ENCODE results near the gene CSH2. TPM values are rescaled to one million over a fixed set of nuclear protein-coding genes. Genes with fewer than 3 reads are reported as not detected.
"Not testable (repeated sequence)": the region's sequence is repeated elsewhere in the genome, so short reads cannot be mapped to it uniquely, and the experiment has no call there.

CSH2 gene
- total and polyA plus RNA-seq, 2 of the 13 experiments (the other 11 are each of a cell fraction or from before 2014, with no cell fraction given), result not detected

- POLR2A ChIA-PET; H4K20me1 ChIP-seq (ENCODE audit: insufficient read depth, low read length); H3K27ac ChIP-seq (ENCODE audit: extremely low read length, insufficient read depth, low read length); H3K79me2 ChIP-seq (ENCODE audit: insufficient read depth, low read length); BruUV-seq (replicated peaks); H3K4me3 ChIP-seq (replicated peaks in 1 of 3; ENCODE audit: insufficient read depth in 1 of 3, low read depth in 2 of 3, low read length in 3 of 3); H2AFZ ChIP-seq (ENCODE audit: low read length); H3K27me3 ChIP-seq (ENCODE audit: control insufficient read depth in 1 of 2, insufficient read depth in 2 of 2, low read length in 2 of 2); H3K4me1 ChIP-seq (ENCODE audit: insufficient read depth, low read length); in situ Hi-C loops (cut with HindIII; ENCODE audit: extremely low pct_ligation_motif_present, low pct_unique_long_range_greater_than_20kb); FAIRE-seq; H3K36me3 ChIP-seq (replicated peaks in 1 of 2; ENCODE audit: control insufficient read depth in 1 of 2, insufficient read depth in 2 of 2, low read length in 2 of 2); intact Hi-C loops (cut with micrococcal nuclease; ENCODE audit: unreplicated experiment); H3K9ac ChIP-seq (ENCODE audit: insufficient read depth, low read depth, low read length); H3K9me3 ChIP-seq (ENCODE audit: low read length): not testable (repeated sequence)
- WGBS (ENCODE audit: low lambda C conversion rate), result 14% methylated on average over 11 of the region's 11 CpGs
- peak; percentile 90 for ATAC-seq
- peak overlapping the region; percentile 50 for H3K4me2 ChIP-seq (ENCODE audit: low read depth, low read length)
- CTCF ChIA-PET (ENCODE audit: low intra/inter-chr PET ratio, low total read pairs), result interaction anchor here (1.3 kb wide), 1 partner anchor 15 kb away, joined by 4 read pairs; no protein-coding TSS in a partner anchor
- TF ChIP-seq ZNF362 (CRISPR knock-in tag; IDR thresholded peaks at IDR 0.05; ENCODE audit: borderline replicate concordance) (peak; percentile 85), CTCF (CRISPR knock-in tag; IDR thresholded peaks at IDR 0.05) (peak; percentile 48), PRDM15 (CRISPR knock-in tag; IDR thresholded peaks at IDR 0.05) (peak; percentile 93)
- peak; percentile 50 for DNase-seq (ENCODE audit: low spot score)
These were observed 7.9 kb upstream of the CSH2 start for GRCh38 chr17:63881337-63881736.
